NOMO-1 treated with DMSO at 0.1 percent for 48 hours (cell line): ENCODE measurements around the gene OR56A3.
A peak's percentile ranks its signal among the peaks of the same experiment; 100 is the strongest.

Experiments
- DNase-seq: peaks from one replicate; lab custom pipeline; 2025; ENCODE audit not compliant: unreplicated experiment; lab: John Stamatoyannopoulos, UW

OR56A3 gene

GRCh38 chr11:5968394-5968793 lies 26.3 kb downstream of the OR56A3 start, which contains the start of gene OR56A5:
Gene OR56A5, minus strand, starts transcription at chr11:5968494. Its CDS starts 0 bp downstream, at chr11:5968494.
- no peak for DNase-seq

GRCh38 chr11:5973530-5973929 lies 31.5 kb downstream of the OR56A3 start:
- DNase-seq = no peak

- no peak for DNase-seq
Observed at GRCh38 chr11:5983443-5983842, 41.4 kb downstream of the OR56A3 start.

GRCh38 chr11:5986885-5987284 lies 44.8 kb downstream of the OR56A3 start, which contains the start of gene OR52L1:
Gene OR52L1, minus strand, starts transcription at chr11:5986985. Its CDS starts 55 bp downstream, at chr11:5986930.
- no peak for DNase-seq

- no peak for DNase-seq
Observed at GRCh38 chr11:5989203-5989602, 47.2 kb downstream of the OR56A3 start.

GRCh38 chr11:5992150-5992549 lies 50.1 kb downstream of the OR56A3 start:
- no peak for DNase-seq

DNA sequence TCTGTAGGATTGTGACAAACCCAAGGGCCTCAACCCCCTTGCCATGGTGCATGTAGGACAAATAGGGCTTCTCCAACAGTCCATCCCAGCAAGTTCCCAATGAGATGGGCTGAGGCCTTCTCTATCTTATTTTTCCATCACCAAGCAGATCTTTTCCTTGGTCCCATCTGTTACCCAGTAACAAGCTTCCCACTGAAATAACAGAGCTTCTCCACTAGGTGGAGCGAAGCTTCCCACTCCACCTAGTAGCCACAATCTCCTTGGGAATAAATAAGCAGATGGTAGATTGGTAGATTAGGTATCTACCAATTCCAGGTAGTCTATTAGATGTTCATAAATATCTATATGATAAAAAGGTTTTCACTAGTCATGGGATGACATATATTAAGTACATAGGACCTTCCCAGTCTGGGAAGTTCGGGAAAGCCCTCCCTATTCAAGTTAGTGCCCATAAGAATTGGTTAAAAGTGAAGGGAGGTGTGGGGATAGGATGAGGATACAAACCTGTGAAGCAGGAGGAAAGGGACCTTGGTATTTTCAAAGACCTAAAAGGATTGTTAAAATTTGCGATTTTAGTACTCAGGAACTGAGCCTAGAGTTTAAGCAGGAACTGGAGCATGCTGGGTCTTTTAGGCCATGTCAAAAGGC lies 50.7 kb downstream of the OR56A3 start:
- peak; percentile 15 for DNase-seq

DNA sequence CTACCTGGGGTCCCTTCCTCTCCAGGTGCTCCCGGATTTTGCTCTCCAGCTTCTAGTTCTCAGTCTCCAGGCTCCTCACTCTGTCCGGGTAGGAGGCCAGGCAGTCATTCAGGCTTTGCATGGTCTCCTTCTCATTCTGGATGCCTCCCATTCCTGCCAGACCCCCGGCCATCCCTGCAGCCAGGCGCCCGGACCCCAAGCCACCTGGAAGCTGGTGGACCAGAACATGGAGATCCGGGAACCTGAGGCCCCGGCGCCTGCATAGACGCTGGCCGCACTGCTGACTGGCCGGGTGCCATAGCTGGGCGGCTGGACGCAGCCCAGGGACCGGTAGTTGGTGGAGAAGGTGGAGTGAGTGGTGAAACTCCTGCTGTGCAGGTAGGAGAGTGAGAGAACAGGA lies 52.7 kb downstream of the OR56A3 start:
- DNase-seq = no peak
